Stimulated activated CD8-positive, alpha-beta memory T cell treated with anti-CD3 and anti-CD28 coated beads, Interleukin-7, amount 100 ng/mL, for 4 hours (primary cell): ENCODE results near the gene CTNNA1.
"Not testable (repeated sequence)": the region's sequence is repeated elsewhere in the genome, so short reads cannot be mapped to it uniquely, and the experiment has no call there.

Source experiments
- DNase-seq, 2 donors: peaks; one replicate each; pipeline ENCODE4 v3.0.0-alpha.2; 2020; ENCODE audit warnings: low read depth in 2 of 2

The CTNNA1 gene, protein sequence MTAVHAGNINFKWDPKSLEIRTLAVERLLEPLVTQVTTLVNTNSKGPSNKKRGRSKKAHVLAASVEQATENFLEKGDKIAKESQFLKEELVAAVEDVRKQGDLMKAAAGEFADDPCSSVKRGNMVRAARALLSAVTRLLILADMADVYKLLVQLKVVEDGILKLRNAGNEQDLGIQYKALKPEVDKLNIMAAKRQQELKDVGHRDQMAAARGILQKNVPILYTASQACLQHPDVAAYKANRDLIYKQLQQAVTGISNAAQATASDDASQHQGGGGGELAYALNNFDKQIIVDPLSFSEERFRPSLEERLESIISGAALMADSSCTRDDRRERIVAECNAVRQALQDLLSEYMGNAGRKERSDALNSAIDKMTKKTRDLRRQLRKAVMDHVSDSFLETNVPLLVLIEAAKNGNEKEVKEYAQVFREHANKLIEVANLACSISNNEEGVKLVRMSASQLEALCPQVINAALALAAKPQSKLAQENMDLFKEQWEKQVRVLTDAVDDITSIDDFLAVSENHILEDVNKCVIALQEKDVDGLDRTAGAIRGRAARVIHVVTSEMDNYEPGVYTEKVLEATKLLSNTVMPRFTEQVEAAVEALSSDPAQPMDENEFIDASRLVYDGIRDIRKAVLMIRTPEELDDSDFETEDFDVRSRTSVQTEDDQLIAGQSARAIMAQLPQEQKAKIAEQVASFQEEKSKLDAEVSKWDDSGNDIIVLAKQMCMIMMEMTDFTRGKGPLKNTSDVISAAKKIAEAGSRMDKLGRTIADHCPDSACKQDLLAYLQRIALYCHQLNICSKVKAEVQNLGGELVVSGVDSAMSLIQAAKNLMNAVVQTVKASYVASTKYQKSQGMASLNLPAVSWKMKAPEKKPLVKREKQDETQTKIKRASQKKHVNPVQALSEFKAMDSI

DNA sequence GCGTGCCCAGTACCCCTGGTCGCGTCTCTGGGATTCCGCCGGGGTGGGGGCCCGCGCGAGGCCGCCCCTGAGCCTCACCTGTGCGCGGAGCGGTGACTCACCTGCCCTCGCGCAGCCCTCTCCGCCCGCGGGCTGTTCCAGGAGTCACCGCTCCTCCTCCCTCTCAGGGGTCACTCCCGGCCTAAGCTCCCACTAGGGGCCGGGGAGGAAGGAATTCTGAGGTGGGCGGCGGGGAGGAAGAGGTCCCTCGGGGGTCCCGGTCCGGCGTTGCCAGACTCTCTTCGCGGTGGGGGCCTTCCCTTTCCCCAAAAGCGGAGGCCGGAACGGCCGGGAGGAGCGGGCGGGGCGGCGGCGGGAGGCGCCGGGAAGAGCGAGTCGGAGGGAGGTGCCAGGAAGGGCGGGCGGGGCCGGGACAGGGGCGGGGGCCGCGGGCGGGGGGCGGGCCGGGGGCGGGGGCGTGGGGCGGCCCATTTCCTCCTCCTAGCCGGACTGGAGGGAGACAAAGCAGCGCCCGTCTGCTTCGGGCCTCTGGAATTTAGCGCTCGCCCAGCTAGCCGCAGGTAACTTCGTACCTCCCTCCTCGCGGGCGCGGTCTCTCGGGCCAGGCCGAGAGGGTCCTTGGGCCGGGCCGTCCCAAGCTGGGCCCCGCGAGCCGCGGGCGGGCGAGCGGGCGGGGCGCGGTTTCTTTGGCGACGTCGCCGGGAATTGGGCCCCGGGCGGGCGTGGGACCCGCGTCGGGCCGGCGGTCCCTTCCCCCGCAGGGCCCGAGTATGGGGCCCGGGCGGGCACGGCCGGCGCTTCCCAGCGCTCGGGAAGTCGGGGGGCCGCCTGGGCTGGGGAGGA, at the start of gene CTNNA1:
CTNNA1 (plus strand) TSS at position 475 of the 843 bp plus-strand sequence. CDS start 28,500 bp downstream, outside the sequence.
- peak; percentile 25 to 56 for DNase-seq

- not testable (repeated sequence) for DNase-seq
These were observed 49.4 kb upstream of the CTNNA1 start for GRCh38 chr5:138703777-138704176.

GRCh38 chr5:138705007-138705406, 48.2 kb upstream of the CTNNA1 start:
- DNase-seq, result no peak

DNA sequence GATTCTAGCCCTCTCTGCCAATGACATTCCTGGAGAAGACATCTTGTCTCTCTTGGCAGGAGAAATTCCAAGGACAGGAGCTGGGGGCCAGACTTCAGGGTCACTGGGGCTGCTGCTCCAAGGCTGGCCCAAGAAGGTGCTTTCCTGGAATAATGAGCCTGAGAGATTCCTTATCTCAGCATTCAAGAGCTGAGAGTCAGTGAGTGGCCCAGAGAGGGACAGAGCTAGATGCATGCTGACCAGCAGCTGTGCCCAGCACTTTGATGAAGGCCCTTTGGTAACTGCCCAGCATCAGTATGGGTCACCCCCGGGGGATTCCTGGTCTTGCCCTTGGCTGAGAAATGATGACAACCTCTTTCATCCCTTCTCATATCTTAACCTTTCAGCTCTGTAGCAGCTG, 47.7 kb upstream of the CTNNA1 start:
- no peak for DNase-seq

DNA sequence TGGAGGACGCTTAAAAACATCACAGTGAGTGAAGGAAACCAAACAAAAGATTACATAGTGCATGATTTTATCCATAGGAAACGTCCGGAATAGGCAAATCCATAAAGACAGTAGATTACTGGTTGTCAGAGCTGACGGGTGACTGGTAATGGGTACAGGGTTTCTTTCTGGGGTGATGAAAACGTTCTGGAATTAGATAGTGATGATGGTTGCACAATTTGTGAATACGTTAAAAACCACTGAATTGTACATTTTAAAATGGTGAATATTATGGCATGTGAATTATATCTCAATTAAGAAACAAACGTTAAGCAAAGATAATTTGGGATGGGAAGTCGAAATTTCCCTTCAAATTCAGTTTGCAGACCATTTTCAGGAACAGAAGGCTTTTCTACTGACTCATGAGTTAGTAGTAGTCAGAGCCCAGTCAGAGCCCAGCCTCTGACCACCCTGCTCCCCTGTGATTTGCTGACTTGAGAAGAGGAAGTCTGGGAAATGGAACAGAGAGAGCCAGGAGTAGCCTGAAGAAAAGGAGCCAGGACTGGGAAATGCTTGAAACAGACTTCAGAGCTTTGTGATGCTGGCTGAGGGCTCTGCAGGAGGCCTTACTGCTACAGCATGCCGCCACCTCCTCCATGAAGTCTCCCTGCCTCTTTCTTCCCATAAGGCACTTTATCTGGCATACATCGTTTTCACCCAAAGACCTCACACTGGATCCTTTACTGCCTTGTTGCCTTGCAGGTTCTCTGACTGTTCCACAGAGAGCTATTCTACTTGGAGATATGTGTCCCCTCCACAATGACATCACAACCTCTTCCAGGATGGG, 46.4 kb upstream of the CTNNA1 start:
- DNase-seq, result no peak

- DNase-seq, result no peak
These were observed 44.4 kb upstream of the CTNNA1 start for GRCh38 chr5:138708791-138709190.

- no peak for DNase-seq
These were observed 44.0 kb upstream of the CTNNA1 start for GRCh38 chr5:138709202-138709601.

- DNase-seq, result no peak
These were observed 42.1 kb upstream of the CTNNA1 start for GRCh38 chr5:138711087-138711486.

DNA sequence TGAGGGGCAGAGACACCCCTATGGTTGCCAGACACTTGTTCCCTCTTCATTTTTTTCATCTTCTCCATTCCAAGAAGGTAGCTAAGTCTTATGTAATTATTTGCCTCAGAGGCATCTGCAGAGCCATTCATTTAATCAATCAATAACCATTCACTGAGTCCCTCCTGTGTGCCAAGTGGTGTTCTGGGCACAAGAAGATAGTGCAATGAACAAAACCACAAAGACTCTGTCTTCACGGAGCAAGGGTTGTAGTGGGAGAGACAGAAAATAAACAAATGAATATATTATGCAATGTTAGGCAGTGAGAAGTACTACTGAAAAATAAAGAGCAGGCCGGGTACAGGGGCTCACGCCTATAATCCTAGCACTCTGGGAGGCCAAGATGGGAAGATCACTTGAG, 41.4 kb upstream of the CTNNA1 start:
- no peak for DNase-seq

GRCh38 chr5:138712324-138712723, 40.9 kb upstream of the CTNNA1 start:
- no peak for DNase-seq

GRCh38 chr5:138712791-138713190, 40.4 kb upstream of the CTNNA1 start:
- DNase-seq, result no peak

DNA sequence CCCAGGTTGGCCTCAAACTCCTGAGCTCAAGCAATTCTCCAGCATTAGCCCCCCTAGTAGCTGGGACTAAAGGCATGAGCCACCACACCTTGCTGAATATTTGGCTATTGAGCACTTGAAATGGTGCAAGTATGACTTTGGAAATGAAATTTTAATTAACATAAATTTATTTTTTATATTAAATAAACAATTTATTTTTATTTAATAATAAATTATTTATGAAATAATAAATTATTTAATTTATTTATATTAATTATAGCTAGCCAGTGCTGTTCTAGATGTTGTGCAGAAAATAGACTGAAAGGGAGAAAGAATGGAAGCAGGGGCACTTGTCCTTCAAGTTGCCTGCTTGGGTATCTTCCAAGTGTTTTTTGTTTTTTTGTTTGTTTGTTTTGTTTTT, 40.0 kb upstream of the CTNNA1 start:
- DNase-seq, result no peak

- no peak for DNase-seq
These were observed 38.5 kb upstream of the CTNNA1 start for GRCh38 chr5:138714694-138715093.

- not testable (repeated sequence) for DNase-seq
These were observed 37.2 kb upstream of the CTNNA1 start for GRCh38 chr5:138715931-138716432.

GRCh38 chr5:138716456-138716924, 36.7 kb upstream of the CTNNA1 start:
- DNase-seq, result no peak

DNA sequence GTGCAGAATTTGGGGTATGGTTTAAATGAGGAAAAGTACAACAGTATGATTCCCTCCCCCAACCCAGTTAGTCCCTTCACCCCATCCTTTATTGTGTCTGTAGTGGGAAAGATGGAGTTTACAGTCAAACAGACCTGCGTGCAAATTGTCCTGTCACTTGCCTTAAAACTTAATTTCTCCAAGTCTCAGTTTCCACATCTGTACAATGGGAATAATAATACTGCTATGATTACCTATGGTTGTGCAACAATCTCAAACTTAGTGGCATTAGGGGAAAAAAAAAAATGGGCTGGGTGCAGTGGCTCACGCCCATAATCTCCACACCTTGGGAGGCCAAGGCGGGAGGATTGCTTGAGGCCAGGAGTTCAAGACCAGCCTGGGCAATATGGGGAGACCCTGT, 35.8 kb upstream of the CTNNA1 start:
- no peak for DNase-seq

GRCh38 chr5:138719811-138720210, 33.4 kb upstream of the CTNNA1 start:
- no peak for DNase-seq

- no peak for DNase-seq
These were observed 32.4 kb upstream of the CTNNA1 start for GRCh38 chr5:138720840-138721239.

GRCh38 chr5:138721979-138722378, 31.2 kb upstream of the CTNNA1 start:
- DNase-seq, result no peak

GRCh38 chr5:138722544-138723177, 30.6 kb upstream of the CTNNA1 start:
- no peak for DNase-seq
